ENCODE data around the gene ACSM6.

Gene ACSM6

GRCh38 chr10:95268438-95268837, 74.4 kb downstream of the ACSM6 start:
- no peak for DNase-seq (ENCODE audit: low read depth)

GRCh38 chr10:95273393-95274312, 79.6 kb downstream of the ACSM6 start:
- DNase-seq (ENCODE audit: low read depth), result no peak

GRCh38 chr10:95275726-95276366, 81.8 kb downstream of the ACSM6 start:
- no peak for DNase-seq (ENCODE audit: low read depth)

DNA sequence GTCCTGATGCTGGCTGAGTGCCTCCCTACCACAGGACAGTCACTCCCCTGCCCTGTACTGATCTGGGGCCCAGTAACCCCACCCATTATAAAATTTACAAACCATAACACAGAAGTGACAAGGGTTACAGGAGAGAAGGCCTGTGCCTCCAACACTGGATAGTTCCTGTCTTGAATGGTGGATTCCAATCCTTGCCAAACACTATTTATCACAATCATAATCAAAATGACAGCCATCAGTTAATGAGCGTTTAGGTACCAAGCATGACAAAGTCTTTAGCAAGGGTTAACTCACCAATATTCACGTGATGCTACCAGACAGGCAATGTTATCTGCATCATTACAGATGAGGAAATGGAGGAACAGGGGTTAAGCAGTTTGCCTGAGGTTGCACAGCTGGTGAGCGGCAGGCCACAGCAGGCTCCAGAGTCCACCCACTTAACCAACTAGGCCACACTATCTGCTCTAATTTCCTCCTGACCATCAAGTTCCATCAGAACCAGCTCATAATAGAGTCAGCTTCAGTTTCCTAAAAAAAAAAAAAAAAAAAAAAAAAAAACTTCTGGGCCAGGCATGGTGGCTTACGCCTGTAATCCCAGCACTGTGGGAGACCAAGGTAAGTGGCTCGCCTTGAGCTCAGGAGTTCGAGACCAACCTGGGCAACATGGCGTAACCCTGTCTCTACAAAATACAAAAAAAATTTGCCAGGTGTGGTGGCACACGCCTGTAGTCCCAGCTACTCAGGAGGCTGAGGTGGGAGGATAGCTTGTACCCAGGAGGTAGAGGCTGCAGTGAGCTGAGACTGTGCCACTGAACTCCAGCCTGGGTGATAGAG, 82.5 kb downstream of the ACSM6 start:
- no peak for DNase-seq (ENCODE audit: low read depth)

DNA sequence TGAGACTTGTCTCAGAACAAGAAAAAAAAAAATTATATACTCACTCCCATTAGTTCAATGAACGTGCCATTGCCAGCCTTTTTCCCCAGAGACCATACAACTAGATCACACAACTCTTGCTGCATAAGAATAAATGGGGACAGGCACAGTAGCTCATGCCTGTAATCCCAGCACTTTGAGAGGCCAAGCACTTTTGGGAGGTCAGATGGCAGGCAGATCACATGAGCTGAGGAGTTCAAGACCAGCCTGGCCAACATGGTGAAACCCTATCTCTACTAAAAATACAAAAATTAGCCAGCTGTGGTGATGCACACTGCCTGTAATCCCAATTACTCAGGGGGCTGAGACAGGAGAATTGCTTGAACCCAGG, 83.1 kb downstream of the ACSM6 start:
- DNase-seq (ENCODE audit: low read depth), result no peak

- DNase-seq (ENCODE audit: low read depth), result no peak
These were observed 83.6 kb downstream of the ACSM6 start for GRCh38 chr10:95277614-95278013.
